Dendritic cell treated with granulocyte-macrophage colony-stimulating factor and Interleukin-4, amounts not matched to agents 40 ng/mL and 50 ng/mL, for 4 days (primary cell): Measurements from ENCODE around the gene ALMS1.
"Not testable (repeated sequence)": the region's sequence is repeated elsewhere in the genome, so short reads cannot be mapped to it uniquely, and the experiment has no call there.

Source experiments
- H3K27ac Mint-ChIP-seq: one replicate; pipeline ENCODE4 v1.8.0; 2022; ENCODE audit warnings: mild to moderate bottlenecking, mixed read lengths
- H3K27me3 Mint-ChIP-seq: one replicate; pipeline ENCODE4 v1.8.0; 2022; ENCODE audit warnings: mild to moderate bottlenecking, mixed read lengths
- H3K36me3 Mint-ChIP-seq: one replicate; pipeline ENCODE4 v1.8.0; 2022; ENCODE audit warnings: low read depth, mixed read lengths
- H3K4me1 Mint-ChIP-seq: one replicate; pipeline ENCODE4 v1.8.0; 2022; ENCODE audit warnings: low read depth, mixed read lengths
- H3K4me3 Mint-ChIP-seq: one replicate; pipeline ENCODE4 v1.8.0; 2022; ENCODE audit warnings: mild to moderate bottlenecking, moderate library complexity, mixed read lengths
- H3K9me3 Mint-ChIP-seq: one replicate; pipeline ENCODE4 v1.8.0; 2022; ENCODE audit warnings: mixed read lengths
- intact Hi-C: fragments of 100-400 bp; cut with micrococcal nuclease; formaldehyde crosslinking; loops from one replicate; pipeline ENCODE4 v1.15.0; 2022

The ALMS1 gene

GRCh38 chr2:73426176-73426575, 40.5 kb downstream of the ALMS1 start:
- intact Hi-C loops, result no loop called here
- H3K4me1 Mint-ChIP-seq, result no peaks in the 10 kb centered on the region
- H3K4me3 Mint-ChIP-seq, result no peak overlapping the region
- H3K27me3 Mint-ChIP-seq, result no peaks in the 10 kb centered on the region
- H3K36me3 Mint-ChIP-seq, result peaks cover 42% of the 10 kb centered on the region
- H3K9me3 Mint-ChIP-seq, result no peaks in the 10 kb centered on the region
- no peak overlapping the region for H3K27ac Mint-ChIP-seq

DNA sequence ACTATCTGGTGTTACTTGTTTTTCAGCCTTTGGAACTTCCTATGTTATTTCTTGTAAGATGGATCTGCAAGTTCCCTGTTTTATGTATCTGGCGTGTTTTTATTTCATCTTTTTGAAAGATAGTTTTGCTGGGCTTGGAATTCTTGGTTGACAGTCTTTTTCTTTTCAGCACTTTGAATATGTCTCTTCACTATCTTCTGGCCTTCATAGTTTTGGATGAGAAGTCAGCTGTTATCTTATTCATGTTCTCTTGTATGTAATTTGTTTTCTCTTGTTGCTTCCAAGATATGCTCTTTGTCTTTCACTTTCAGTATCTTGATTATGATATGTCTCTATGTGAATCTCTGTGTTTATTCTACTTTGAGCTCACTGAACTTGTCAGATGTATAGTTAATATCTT, 50.4 kb downstream of the ALMS1 start:
- Mint-ChIP-seq H3K4me1 (no peaks in the 10 kb centered on the region), H3K27ac (no peak overlapping the region), H3K4me3 (no peak overlapping the region), H3K9me3 (no peaks in the 10 kb centered on the region), H3K36me3 (peaks cover 8% of the 10 kb centered on the region), H3K27me3 (no peaks in the 10 kb centered on the region)
- intact Hi-C loops, result no loop called here

- H3K9me3 Mint-ChIP-seq, result no peaks in the 10 kb centered on the region
- intact Hi-C loops, result no loop called here
- no peaks in the 10 kb centered on the region for H3K4me1 Mint-ChIP-seq
- no peaks in the 10 kb centered on the region for H3K27me3 Mint-ChIP-seq
- H3K36me3 Mint-ChIP-seq, result peaks cover 37% of the 10 kb centered on the region
- H3K4me3 Mint-ChIP-seq, result no peak overlapping the region
- no peak overlapping the region for H3K27ac Mint-ChIP-seq
Observed at GRCh38 chr2:73444202-73444601, 58.6 kb downstream of the ALMS1 start.

DNA sequence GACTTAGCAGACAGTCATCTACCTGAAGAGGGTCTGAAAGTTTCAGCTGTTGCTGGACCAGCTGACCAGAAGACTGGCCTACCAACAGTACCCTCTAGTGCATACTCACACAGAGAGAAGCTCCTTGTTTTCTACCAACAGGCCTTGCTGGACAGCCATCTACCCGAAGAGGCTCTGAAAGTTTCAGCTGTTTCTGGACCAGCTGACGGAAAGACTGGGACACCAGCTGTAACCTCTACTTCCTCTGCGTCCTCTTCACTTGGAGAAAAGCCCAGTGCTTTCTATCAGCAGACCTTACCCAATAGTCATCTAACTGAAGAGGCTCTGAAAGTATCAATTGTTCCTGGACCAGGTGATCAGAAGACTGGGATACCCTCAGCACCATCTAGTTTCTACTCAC, 63.2 kb downstream of the ALMS1 start:
- intact Hi-C loops, result no loop called here
- H3K36me3 Mint-ChIP-seq, result peaks cover 40% of the 10 kb centered on the region

GRCh38 chr2:73449404-73449803, 63.8 kb downstream of the ALMS1 start:
- H3K27ac Mint-ChIP-seq, result no peak overlapping the region
- intact Hi-C loops, result no loop called here
- H3K4me3 Mint-ChIP-seq, result no peak overlapping the region
- peaks cover 36% of the 10 kb centered on the region for H3K36me3 Mint-ChIP-seq
- H3K9me3 Mint-ChIP-seq, result no peaks in the 10 kb centered on the region
- peaks cover 5% of the 10 kb centered on the region for H3K4me1 Mint-ChIP-seq
- no peaks in the 10 kb centered on the region for H3K27me3 Mint-ChIP-seq

More for the DNA sequence above, 63.2 kb downstream of the ALMS1 start:
- no peak overlapping the region for H3K4me3 Mint-ChIP-seq
- no peak overlapping the region for H3K27ac Mint-ChIP-seq
- H3K4me1 Mint-ChIP-seq, result peaks cover 5% of the 10 kb centered on the region
- H3K9me3 Mint-ChIP-seq, result no peaks in the 10 kb centered on the region
- H3K27me3 Mint-ChIP-seq, result no peaks in the 10 kb centered on the region

GRCh38 chr2:73451263-73451972, 65.8 kb downstream of the ALMS1 start:
- Mint-ChIP-seq H3K27ac (no peak overlapping the region), H3K36me3 (peaks cover 44% of the 10 kb centered on the region), H3K4me1 (peaks cover 5% of the 10 kb centered on the region), H3K9me3 (no peaks in the 10 kb centered on the region), H3K27me3 (no peaks in the 10 kb centered on the region), H3K4me3 (no peak overlapping the region)
- intact Hi-C loops, result no loop called here

- Mint-ChIP-seq H3K36me3 (peaks cover 50% of the 10 kb centered on the region), H3K27ac (no peak overlapping the region)
Observed at GRCh38 chr2:73457982-73458381, 72.3 kb downstream of the ALMS1 start.

GRCh38 chr2:73462388-73462787, 76.8 kb downstream of the ALMS1 start:
- H3K27me3 Mint-ChIP-seq, intact Hi-C loops, H3K4me1 Mint-ChIP-seq, H3K27ac Mint-ChIP-seq, H3K4me3 Mint-ChIP-seq: not testable (repeated sequence)
- peaks cover 34% of the 10 kb centered on the region for H3K36me3 Mint-ChIP-seq
- peaks cover 49% of the 10 kb centered on the region for H3K9me3 Mint-ChIP-seq

More at GRCh38 chr2:73457982-73458381, 72.3 kb downstream of the ALMS1 start:
- Mint-ChIP-seq H3K4me3 (no peak overlapping the region), H3K27me3 (no peaks in the 10 kb centered on the region), H3K9me3 (peaks cover 31% of the 10 kb centered on the region), H3K4me1 (no peaks in the 10 kb centered on the region)
- intact Hi-C loops, result no loop called here

DNA sequence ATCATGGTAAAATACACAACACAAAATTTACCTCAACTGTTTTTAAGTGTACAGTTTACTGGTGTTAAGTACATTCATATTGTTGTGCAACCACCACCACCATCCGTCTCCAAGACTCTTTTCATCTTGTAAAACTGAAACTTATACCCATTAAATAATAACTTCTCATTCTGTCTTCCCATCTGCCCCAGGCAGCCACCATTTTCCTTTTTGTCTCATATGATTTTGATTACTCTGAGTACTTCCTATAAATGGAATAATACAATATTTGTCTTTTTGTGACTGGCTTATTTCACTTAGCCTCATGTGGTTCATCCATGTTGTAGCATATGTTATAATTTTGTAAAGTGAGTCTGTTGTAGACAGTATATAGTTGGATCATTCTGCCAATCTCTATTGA, 82.7 kb downstream of the ALMS1 start:
- no peaks in the 10 kb centered on the region for H3K27me3 Mint-ChIP-seq

DNA sequence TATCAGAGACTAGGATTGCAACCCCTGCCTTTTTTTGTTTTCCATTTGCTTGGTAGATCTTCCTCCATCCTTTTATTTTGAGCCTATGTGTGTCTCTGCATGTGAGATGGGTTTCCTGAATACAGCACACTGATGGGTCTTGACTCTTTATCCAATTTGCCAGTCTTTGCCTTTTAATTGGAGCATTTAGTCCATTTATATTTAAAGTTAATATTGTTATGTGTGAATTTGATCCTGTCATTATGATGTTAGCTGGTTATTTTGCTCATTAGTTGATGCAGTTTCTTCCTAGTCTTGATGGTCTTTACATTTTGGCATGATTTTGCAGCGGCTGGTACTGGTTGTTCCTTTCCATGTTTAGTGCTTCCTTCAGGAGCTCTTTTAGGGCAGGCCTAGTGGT, 98.2 kb downstream of the ALMS1 start:
- H3K9me3 Mint-ChIP-seq, result peaks cover 42% of the 10 kb centered on the region
- H3K4me3 Mint-ChIP-seq, H3K4me1 Mint-ChIP-seq, H3K27ac Mint-ChIP-seq, H3K27me3 Mint-ChIP-seq, intact Hi-C loops: not testable (repeated sequence)
- peaks cover 41% of the 10 kb centered on the region for H3K36me3 Mint-ChIP-seq

More for the DNA sequence above, 82.7 kb downstream of the ALMS1 start:
- Mint-ChIP-seq H3K36me3 (no peaks in the 10 kb centered on the region), H3K27ac (no peak overlapping the region), H3K4me3 (no peak overlapping the region), H3K4me1 (no peaks in the 10 kb centered on the region), H3K9me3 (peaks cover 13% of the 10 kb centered on the region)
- intact Hi-C loops, result no loop called here

DNA sequence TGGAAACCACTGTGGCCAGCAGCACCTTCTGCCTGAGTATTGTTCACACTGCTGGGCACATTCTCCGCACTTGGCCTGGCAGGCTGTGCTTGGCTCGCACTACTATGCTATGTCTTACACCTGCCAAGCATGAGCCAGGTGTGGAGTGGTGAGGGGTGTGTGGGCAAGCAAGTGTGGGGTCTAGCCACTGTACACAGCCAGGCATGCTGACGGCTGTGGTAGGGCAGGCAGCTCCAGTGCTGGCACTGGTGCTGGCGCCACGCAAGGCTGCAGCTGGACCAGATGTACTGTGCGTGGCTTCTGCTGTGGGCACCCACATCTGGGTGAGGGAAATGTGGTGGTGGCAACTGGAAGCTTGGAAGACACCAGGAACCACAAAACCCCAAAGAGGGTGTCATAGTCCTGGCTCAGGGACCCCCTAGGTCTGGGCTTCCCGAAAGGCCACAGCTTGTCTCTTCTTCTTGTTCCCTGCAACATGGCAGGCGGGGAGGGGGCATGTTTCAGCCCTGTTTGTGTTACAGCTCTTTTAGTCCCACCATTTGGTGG, 101.5 kb downstream of the ALMS1 start:
- H3K4me1 Mint-ChIP-seq, result no peaks in the 10 kb centered on the region
- no peak overlapping the region for H3K4me3 Mint-ChIP-seq
- H3K27me3 Mint-ChIP-seq, result no peaks in the 10 kb centered on the region
- peaks cover 34% of the 10 kb centered on the region for H3K9me3 Mint-ChIP-seq
- intact Hi-C loops, result no loop called here
- H3K27ac Mint-ChIP-seq, result no peak overlapping the region
- H3K36me3 Mint-ChIP-seq, result peaks cover 66% of the 10 kb centered on the region

- H3K27ac Mint-ChIP-seq, result no peak overlapping the region
Observed at GRCh38 chr2:73488079-73488478, 102.4 kb downstream of the ALMS1 start.

DNA sequence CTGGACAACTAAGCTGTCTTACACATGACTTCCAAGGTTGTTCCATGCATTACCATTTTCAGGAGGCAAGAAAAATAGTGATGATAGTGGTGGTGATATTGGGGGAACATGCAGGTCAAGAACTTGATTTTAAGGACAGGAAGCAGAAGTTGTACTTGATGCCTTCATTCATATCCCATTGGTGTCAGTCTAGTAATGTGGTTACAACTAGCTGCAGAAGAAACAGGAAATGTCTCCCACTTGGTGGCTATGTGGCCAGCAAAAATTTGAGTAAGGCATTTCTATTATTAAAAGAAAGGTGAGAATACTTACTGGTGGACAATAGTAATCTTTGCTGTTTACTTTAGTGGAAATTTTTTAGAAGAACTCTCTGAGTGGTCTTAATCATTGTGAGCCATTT, 103.4 kb downstream of the ALMS1 start:
- H3K4me3 Mint-ChIP-seq, result no peak overlapping the region
- peaks cover 34% of the 10 kb centered on the region for H3K9me3 Mint-ChIP-seq
- H3K27ac Mint-ChIP-seq, result no peak overlapping the region
- intact Hi-C loops, result no loop called here
- peaks cover 66% of the 10 kb centered on the region for H3K36me3 Mint-ChIP-seq
- H3K4me1 Mint-ChIP-seq, result no peaks in the 10 kb centered on the region
- no peaks in the 10 kb centered on the region for H3K27me3 Mint-ChIP-seq

More at GRCh38 chr2:73488079-73488478, 102.4 kb downstream of the ALMS1 start:
- peaks cover 34% of the 10 kb centered on the region for H3K9me3 Mint-ChIP-seq
- H3K27me3 Mint-ChIP-seq, result no peaks in the 10 kb centered on the region
- H3K4me3 Mint-ChIP-seq, result no peak overlapping the region
- peaks cover 66% of the 10 kb centered on the region for H3K36me3 Mint-ChIP-seq
- intact Hi-C loops, result no loop called here
- H3K4me1 Mint-ChIP-seq, result no peaks in the 10 kb centered on the region

GRCh38 chr2:73494031-73494430, 108.4 kb downstream of the ALMS1 start:
- Mint-ChIP-seq H3K36me3 (peaks cover 25% of the 10 kb centered on the region), H3K27me3 (no peaks in the 10 kb centered on the region), H3K4me3 (no peak overlapping the region), H3K27ac (no peak overlapping the region), H3K9me3 (no peaks in the 10 kb centered on the region), H3K4me1 (no peaks in the 10 kb centered on the region)
- intact Hi-C loops, result no loop called here
